Measurements from ENCODE around the gene MYDGF.

MYDGF gene

GRCh38 chr19:4649392-4650047, 20.6 kb downstream of the MYDGF start:
- no peak overlapping the region for H3K4me3 ChIP-seq (ENCODE audit: low read length)
- H3K9ac ChIP-seq (ENCODE audit: low read length), result no peak overlapping the region
- H3K4me1 ChIP-seq (ENCODE audit: control insufficient read depth, low read depth, low read length), result no peaks in the 10 kb centered on the region
- no peak overlapping the region for H3K27ac ChIP-seq (ENCODE audit: low read length)
- H3K36me3 ChIP-seq (ENCODE audit: control insufficient read depth, low read depth, low read length), result peaks cover 1% of the 10 kb centered on the region
- H3K9me3 ChIP-seq (ENCODE audit: control insufficient read depth, low read depth, low read length), result no peaks in the 10 kb centered on the region
- no peaks in the 10 kb centered on the region for H3K27me3 ChIP-seq (ENCODE audit: control insufficient read depth, insufficient read depth, low read length)

GRCh38 chr19:4647676-4648644, 22.2 kb downstream of the MYDGF start:
- no peak overlapping the region for H3K4me3 ChIP-seq (ENCODE audit: low read length)
- no peaks in the 10 kb centered on the region for H3K27me3 ChIP-seq (ENCODE audit: control insufficient read depth, insufficient read depth, low read length)
- no peak overlapping the region for H3K27ac ChIP-seq (ENCODE audit: low read length)
- H3K9me3 ChIP-seq (ENCODE audit: control insufficient read depth, low read depth, low read length), result no peaks in the 10 kb centered on the region
- no peaks in the 10 kb centered on the region for H3K36me3 ChIP-seq (ENCODE audit: control insufficient read depth, low read depth, low read length)
- no peak overlapping the region for H3K9ac ChIP-seq (ENCODE audit: low read length)
- no peaks in the 10 kb centered on the region for H3K4me1 ChIP-seq (ENCODE audit: control insufficient read depth, low read depth, low read length)

GRCh38 chr19:4645718-4646117, 24.4 kb downstream of the MYDGF start:
- Histone ChIP-seq H3K9me3 (ENCODE audit: control insufficient read depth, low read depth, low read length) (no peaks in the 10 kb centered on the region), H3K9ac (ENCODE audit: low read length) (no peak overlapping the region), H3K4me1 (ENCODE audit: control insufficient read depth, low read depth, low read length) (no peaks in the 10 kb centered on the region), H3K27ac (ENCODE audit: low read length) (no peak overlapping the region), H3K4me3 (ENCODE audit: low read length) (no peak overlapping the region), H3K27me3 (ENCODE audit: control insufficient read depth, insufficient read depth, low read length) (no peaks in the 10 kb centered on the region), H3K36me3 (ENCODE audit: control insufficient read depth, low read depth, low read length) (no peaks in the 10 kb centered on the region)

- no peaks in the 10 kb centered on the region for H3K36me3 ChIP-seq (ENCODE audit: control insufficient read depth, low read depth, low read length)
- no peaks in the 10 kb centered on the region for H3K9me3 ChIP-seq (ENCODE audit: control insufficient read depth, low read depth, low read length)
- H3K4me3 ChIP-seq (ENCODE audit: low read length), result no peak overlapping the region
- peaks cover under 1% of the 10 kb centered on the region for H3K27me3 ChIP-seq (ENCODE audit: control insufficient read depth, insufficient read depth, low read length)
- no peak overlapping the region for H3K9ac ChIP-seq (ENCODE audit: low read length)
- no peak overlapping the region for H3K27ac ChIP-seq (ENCODE audit: low read length)
- no peaks in the 10 kb centered on the region for H3K4me1 ChIP-seq (ENCODE audit: control insufficient read depth, low read depth, low read length)
Observed at GRCh38 chr19:4642625-4643024, 27.5 kb downstream of the MYDGF start.

- Histone ChIP-seq H3K9me3 (ENCODE audit: control insufficient read depth, low read depth, low read length) (no peaks in the 10 kb centered on the region), H3K4me3 (ENCODE audit: low read length) (no peak overlapping the region), H3K9ac (ENCODE audit: low read length) (no peak overlapping the region), H3K4me1 (ENCODE audit: control insufficient read depth, low read depth, low read length) (no peaks in the 10 kb centered on the region), H3K27ac (ENCODE audit: low read length) (no peak overlapping the region), H3K36me3 (ENCODE audit: control insufficient read depth, low read depth, low read length) (no peaks in the 10 kb centered on the region), H3K27me3 (ENCODE audit: control insufficient read depth, insufficient read depth, low read length) (peaks cover 15% of the 10 kb centered on the region)
Observed at GRCh38 chr19:4641132-4641531, 29.0 kb downstream of the MYDGF start.

- Histone ChIP-seq H3K4me3 (ENCODE audit: low read length) (peak overlapping the region; percentile 57), H3K9me3 (ENCODE audit: control insufficient read depth, low read depth, low read length) (no peaks in the 10 kb centered on the region), H3K9ac (ENCODE audit: low read length) (no peak overlapping the region), H3K4me1 (ENCODE audit: control insufficient read depth, low read depth, low read length) (no peaks in the 10 kb centered on the region), H3K27me3 (ENCODE audit: control insufficient read depth, insufficient read depth, low read length) (peaks cover 15% of the 10 kb centered on the region), H3K36me3 (ENCODE audit: control insufficient read depth, low read depth, low read length) (no peaks in the 10 kb centered on the region), H3K27ac (ENCODE audit: low read length) (no peak overlapping the region)
Observed at GRCh38 chr19:4640247-4641000, 29.7 kb downstream of the MYDGF start.

GRCh38 chr19:4639531-4640246, 30.5 kb downstream of the MYDGF start:
- Histone ChIP-seq H3K9me3 (ENCODE audit: control insufficient read depth, low read depth, low read length) (no peaks in the 10 kb centered on the region), H3K36me3 (ENCODE audit: control insufficient read depth, low read depth, low read length) (no peaks in the 10 kb centered on the region), H3K4me1 (ENCODE audit: control insufficient read depth, low read depth, low read length) (no peaks in the 10 kb centered on the region), H3K9ac (ENCODE audit: low read length) (no peak overlapping the region), H3K4me3 (ENCODE audit: low read length) (peak overlapping the region; percentile 57), H3K27me3 (ENCODE audit: control insufficient read depth, insufficient read depth, low read length) (peaks cover 19% of the 10 kb centered on the region), H3K27ac (ENCODE audit: low read length) (no peak overlapping the region)

- H3K9me3 ChIP-seq (ENCODE audit: control insufficient read depth, low read depth, low read length), result no peaks in the 10 kb centered on the region
- no peak within 1 kb of the TSS for H3K27ac ChIP-seq (ENCODE audit: low read length)
- no peak within 1 kb of the TSS for H3K9ac ChIP-seq (ENCODE audit: low read length)
- no peaks in the 10 kb centered on the region for H3K36me3 ChIP-seq (ENCODE audit: control insufficient read depth, low read depth, low read length)
- peaks cover 22% of the 10 kb centered on the region for H3K27me3 ChIP-seq (ENCODE audit: control insufficient read depth, insufficient read depth, low read length)
- H3K4me1 ChIP-seq (ENCODE audit: control insufficient read depth, low read depth, low read length), result no peaks in the 10 kb centered on the region
- peak within 1 kb of the TSS; percentile 57 for H3K4me3 ChIP-seq (ENCODE audit: low read length)
Observed at GRCh38 chr19:4638828-4639530, 31.2 kb downstream of the MYDGF start, which contains the start of gene TNFAIP8L1. TSS of gene TNFAIP8L1 (plus strand) at chr19:4639516. CDS start at chr19:4651870, 12,354 bp downstream.

GRCh38 chr19:4638317-4638716, 31.8 kb downstream of the MYDGF start:
- Histone ChIP-seq H3K27me3 (ENCODE audit: control insufficient read depth, insufficient read depth, low read length) (peaks cover 22% of the 10 kb centered on the region), H3K4me3 (ENCODE audit: low read length) (no peak overlapping the region), H3K36me3 (ENCODE audit: control insufficient read depth, low read depth, low read length) (no peaks in the 10 kb centered on the region), H3K27ac (ENCODE audit: low read length) (no peak overlapping the region), H3K4me1 (ENCODE audit: control insufficient read depth, low read depth, low read length) (no peaks in the 10 kb centered on the region), H3K9ac (ENCODE audit: low read length) (no peak overlapping the region), H3K9me3 (ENCODE audit: control insufficient read depth, low read depth, low read length) (no peaks in the 10 kb centered on the region)

GRCh38 chr19:4636761-4637160, 33.4 kb downstream of the MYDGF start:
- no peak overlapping the region for H3K9ac ChIP-seq (ENCODE audit: low read length)
- H3K9me3 ChIP-seq (ENCODE audit: control insufficient read depth, low read depth, low read length), result no peaks in the 10 kb centered on the region
- no peak overlapping the region for H3K4me3 ChIP-seq (ENCODE audit: low read length)
- no peaks in the 10 kb centered on the region for H3K4me1 ChIP-seq (ENCODE audit: control insufficient read depth, low read depth, low read length)
- H3K27ac ChIP-seq (ENCODE audit: low read length), result no peak overlapping the region
- H3K36me3 ChIP-seq (ENCODE audit: control insufficient read depth, low read depth, low read length), result no peaks in the 10 kb centered on the region
- peaks cover 22% of the 10 kb centered on the region for H3K27me3 ChIP-seq (ENCODE audit: control insufficient read depth, insufficient read depth, low read length)
